ACC112 (cell line): ENCODE results near the gene ANXA7.
"Not testable (repeated sequence)": the region's sequence is repeated elsewhere in the genome, so short reads cannot be mapped to it uniquely, and the experiment has no call there.

ENCODE experiments used
- H2AFZ ChIP-seq: fragments of 200-600 bp; sonication (generic); one replicate; pipeline ENCODE4 v1.6.0; 2017; ENCODE audit warnings: antibody characterized with exemption, low read length; ENCODE audit not compliant: unreplicated experiment
- H3K27ac ChIP-seq: fragments of 200-600 bp; sonication (generic); 2 replicates; pipeline ENCODE4 v1.5.1; 2014; ENCODE audit warnings: low read depth, mild to moderate bottlenecking, antibody characterized with exemption, low read length, moderate library complexity
- H3K27me3 ChIP-seq: fragments of 200-600 bp; sonication (generic); 2 replicates; pipeline ENCODE4 v1.6.1; 2014; ENCODE audit warnings: mild to moderate bottlenecking, antibody characterized with exemption, low read length, moderate library complexity, mixed read lengths; ENCODE audit not compliant: insufficient read depth
- H3K36me3 ChIP-seq: fragments of 200-600 bp; sonication (generic); 2 replicates; pipeline ENCODE4 v1.6.1; 2016; ENCODE audit warnings: mild to moderate bottlenecking, antibody characterized with exemption, low read length, moderate library complexity, mixed read lengths; ENCODE audit not compliant: insufficient read depth
- H3K4me1 ChIP-seq: fragments of 200-600 bp; sonication (generic); one replicate; pipeline ENCODE4 v1.6.1; 2016; ENCODE audit warnings: low read length, mixed read lengths; ENCODE audit not compliant: insufficient read depth, unreplicated experiment, control insufficient read depth
- H3K4me3 ChIP-seq: fragments of 200-600 bp; sonication (generic); 2 replicates; pipeline ENCODE4 v1.5.1; 2014; ENCODE audit warnings: mild to moderate bottlenecking, low read depth, low read length
- H3K79me2 ChIP-seq: fragments of 200-600 bp; sonication (generic); one replicate; pipeline ENCODE4 v1.6.0; 2016; ENCODE audit warnings: low read length; ENCODE audit not compliant: control insufficient read depth, unreplicated experiment, insufficient read depth

ANXA7 gene

DNA sequence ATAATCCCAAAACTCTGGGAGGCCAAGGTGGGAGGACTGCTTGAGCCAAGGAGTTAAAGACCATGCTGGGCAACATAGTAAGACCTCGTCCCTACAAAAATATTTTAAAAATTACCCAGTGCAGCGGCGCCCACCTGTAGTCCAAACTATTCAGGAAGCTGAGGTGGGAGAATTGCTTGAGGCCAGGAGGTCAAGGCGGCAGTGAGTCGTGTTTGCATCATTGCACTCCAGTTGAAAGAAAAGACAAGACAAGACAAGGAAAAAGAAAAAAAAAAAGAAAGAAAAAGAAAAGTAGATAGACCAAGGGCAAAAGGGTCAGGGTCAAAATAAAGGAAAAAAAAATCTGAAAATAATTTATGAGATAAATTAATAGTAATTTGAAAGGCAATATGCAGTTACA is 5.8 kb downstream of the ANXA7 start:
- Histone ChIP-seq H3K4me3 (no peak overlapping the region), H3K36me3 (0 out of 2 replicates have a peak, but pooled peaks cover 8% of the 10 kb centered on the region), H3K4me1 (peaks cover 28% of the 10 kb centered on the region), H3K27me3 (no peaks in the 10 kb centered on the region), H3K27ac (no peak overlapping the region), H3K79me2 (peaks cover 95% of the 10 kb centered on the region), H2AFZ (no peak overlapping the region)

DNA sequence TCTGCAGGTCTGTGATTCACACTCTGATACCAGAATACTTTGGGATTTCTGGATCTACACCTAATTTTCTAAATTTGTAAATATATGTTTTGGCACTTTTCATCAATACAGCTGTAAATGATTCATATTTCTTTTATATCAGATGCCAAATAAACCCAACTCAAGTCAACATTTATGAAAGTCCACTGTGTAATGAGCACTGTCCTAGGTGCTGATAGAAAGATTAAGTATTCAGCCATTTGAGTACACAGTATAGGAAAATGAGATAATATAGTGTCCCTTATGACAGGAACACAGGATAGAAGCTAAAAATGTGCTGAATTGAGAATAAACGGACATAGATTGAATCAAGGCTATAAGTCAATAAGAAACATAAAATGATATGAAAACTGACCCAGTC is 6.4 kb downstream of the ANXA7 start:
- no peak overlapping the region for H3K27ac ChIP-seq

GRCh38 chr10:73406846-73407245 is 7.0 kb downstream of the ANXA7 start:
- Histone ChIP-seq H2AFZ (no peak overlapping the region), H3K27me3 (no peaks in the 10 kb centered on the region), H3K4me3 (no peak overlapping the region), H3K36me3 (0 out of 2 replicates have a peak, but pooled peaks cover 8% of the 10 kb centered on the region), H3K4me1 (peaks cover 27% of the 10 kb centered on the region), H3K27ac (no peak overlapping the region), H3K79me2 (peaks cover 96% of the 10 kb centered on the region)

More for the DNA sequence above, 6.4 kb downstream of the ANXA7 start:
- Histone ChIP-seq H3K27me3 (no peaks in the 10 kb centered on the region), H2AFZ (no peak overlapping the region), H3K36me3 (0 out of 2 replicates have a peak, but pooled peaks cover 8% of the 10 kb centered on the region), H3K4me1 (peaks cover 28% of the 10 kb centered on the region), H3K4me3 (no peak overlapping the region), H3K79me2 (peaks cover 96% of the 10 kb centered on the region)

DNA sequence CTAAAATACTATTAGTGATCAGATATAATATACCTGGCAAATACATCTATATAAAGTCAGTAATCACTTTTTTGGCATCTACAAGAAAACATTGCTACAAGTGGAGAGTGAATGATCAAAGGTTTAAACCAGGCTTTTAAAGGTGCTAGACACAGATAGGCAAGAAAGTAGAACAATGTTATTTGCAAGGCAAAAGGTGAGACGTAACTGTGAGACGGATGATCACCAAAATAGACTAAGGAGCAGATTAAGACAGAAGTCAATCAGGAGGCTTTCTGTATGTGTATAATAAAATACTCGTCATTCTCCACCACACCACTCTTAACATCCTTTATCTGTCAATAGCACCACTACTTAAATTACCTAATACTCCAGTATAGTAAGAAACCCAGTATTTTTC is 8.3 kb downstream of the ANXA7 start:
- peaks cover 94% of the 10 kb centered on the region for H3K79me2 ChIP-seq
- H3K36me3 ChIP-seq: 0 out of 2 replicates have a peak, but pooled peaks cover 8% of the 10 kb centered on the region
- H3K27ac ChIP-seq: no peak overlapping the region
- peaks cover 24% of the 10 kb centered on the region for H3K4me1 ChIP-seq
- H3K27me3 ChIP-seq: no peaks in the 10 kb centered on the region
- no peak overlapping the region for H3K4me3 ChIP-seq
- no peak overlapping the region for H2AFZ ChIP-seq

GRCh38 chr10:73404690-73405089 is 9.2 kb downstream of the ANXA7 start:
- 0 out of 2 replicates have a peak, but pooled peaks cover 14% of the 10 kb centered on the region for H3K36me3 ChIP-seq
- H2AFZ ChIP-seq: no peak overlapping the region
- H3K27ac ChIP-seq: no peak overlapping the region
- no peaks in the 10 kb centered on the region for H3K27me3 ChIP-seq
- H3K79me2 ChIP-seq: peaks cover 92% of the 10 kb centered on the region
- peaks cover 24% of the 10 kb centered on the region for H3K4me1 ChIP-seq
- no peak overlapping the region for H3K4me3 ChIP-seq

GRCh38 chr10:73401636-73402035 is 12.2 kb downstream of the ANXA7 start:
- H3K36me3 ChIP-seq: peaks cover 25% of the 10 kb centered on the region; the same call in 1 of the 2 replicates
- H2AFZ ChIP-seq: no peak overlapping the region
- no peak overlapping the region for H3K27ac ChIP-seq
- H3K27me3 ChIP-seq: no peaks in the 10 kb centered on the region
- H3K79me2 ChIP-seq: peaks cover 81% of the 10 kb centered on the region
- H3K4me3 ChIP-seq: no peak overlapping the region
- H3K4me1 ChIP-seq: peaks cover 4% of the 10 kb centered on the region

DNA sequence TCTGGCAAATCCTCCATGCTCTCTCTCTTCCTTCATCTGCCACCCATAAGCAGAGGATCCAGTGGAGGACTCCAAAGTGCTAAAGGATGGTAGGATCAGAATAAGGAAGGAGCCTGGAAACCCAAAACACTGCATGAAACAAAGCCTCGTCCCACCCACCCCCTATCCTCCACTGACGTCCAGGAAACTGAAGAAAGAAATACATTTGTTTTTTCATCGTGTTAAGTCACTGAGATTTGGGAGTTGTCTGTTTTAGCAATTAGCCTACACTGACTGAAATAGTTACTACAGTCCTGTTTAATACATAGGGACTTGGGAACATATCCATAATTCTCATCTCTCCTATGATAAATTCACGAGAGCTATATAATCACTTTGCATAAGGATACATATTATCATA is 14.8 kb downstream of the ANXA7 start:
- H3K79me2 ChIP-seq: peaks cover 61% of the 10 kb centered on the region
- H3K27ac ChIP-seq: no peak overlapping the region
- no peaks in the 10 kb centered on the region for H3K4me1 ChIP-seq
- no peaks in the 10 kb centered on the region for H3K27me3 ChIP-seq
- H3K4me3 ChIP-seq: no peak overlapping the region
- H3K36me3 ChIP-seq: peaks cover 41% of the 10 kb centered on the region; the same call in 1 of the 2 replicates
- H2AFZ ChIP-seq: no peak overlapping the region

GRCh38 chr10:73398024-73398423 is 15.8 kb downstream of the ANXA7 start:
- Histone ChIP-seq H2AFZ (no peak overlapping the region), H3K79me2 (peaks cover 52% of the 10 kb centered on the region)

GRCh38 chr10:73394325-73394724 is 19.5 kb downstream of the ANXA7 start:
- not testable (repeated sequence) for H3K27ac ChIP-seq, H3K4me1 ChIP-seq, H2AFZ ChIP-seq, H3K27me3 ChIP-seq, H3K4me3 ChIP-seq
- Histone ChIP-seq H3K79me2 (peaks cover 30% of the 10 kb centered on the region), H3K36me3 (peaks cover 40% of the 10 kb centered on the region; the same call in 1 of the 2 replicates)

More at GRCh38 chr10:73398024-73398423, 15.8 kb downstream of the ANXA7 start:
- no peaks in the 10 kb centered on the region for H3K27me3 ChIP-seq
- H3K36me3 ChIP-seq: peaks cover 41% of the 10 kb centered on the region; the same call in 1 of the 2 replicates
- H3K27ac ChIP-seq: no peak overlapping the region
- H3K4me3 ChIP-seq: no peak overlapping the region
- no peaks in the 10 kb centered on the region for H3K4me1 ChIP-seq

- H3K79me2 ChIP-seq: peaks cover 11% of the 10 kb centered on the region
- H3K4me1 ChIP-seq: no peaks in the 10 kb centered on the region
- H3K27me3 ChIP-seq: no peaks in the 10 kb centered on the region
- H3K27ac ChIP-seq: no peak overlapping the region
- no peak overlapping the region for H2AFZ ChIP-seq
- no peak overlapping the region for H3K4me3 ChIP-seq
- peaks cover 24% of the 10 kb centered on the region for H3K36me3 ChIP-seq
Measured at GRCh38 chr10:73388228-73388627, 25.6 kb downstream of the ANXA7 start.

DNA sequence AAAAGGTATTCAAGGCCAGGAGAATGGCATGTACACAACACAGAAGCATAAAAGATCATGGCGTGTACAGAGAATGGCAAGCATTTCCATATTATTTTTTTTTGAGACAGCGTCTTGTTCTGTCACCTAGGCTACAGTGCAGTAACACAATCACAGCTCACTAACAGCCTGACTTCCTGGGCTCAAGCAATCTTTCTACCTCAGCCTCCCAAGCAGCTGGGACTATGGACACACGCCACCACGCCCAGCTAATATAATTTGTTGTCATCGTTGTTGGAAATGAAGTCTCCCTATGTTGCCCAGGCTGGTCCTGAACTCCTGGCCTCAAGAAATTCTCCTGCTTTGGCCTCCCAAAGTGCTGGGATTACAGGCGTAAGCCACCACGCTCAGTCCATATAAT is 27.3 kb downstream of the ANXA7 start:
- Histone ChIP-seq H3K27ac (no peak overlapping the region), H3K4me3 (no peak overlapping the region), H3K36me3 (peaks cover 32% of the 10 kb centered on the region), H3K4me1 (no peaks in the 10 kb centered on the region), H2AFZ (no peak overlapping the region), H3K27me3 (no peaks in the 10 kb centered on the region), H3K79me2 (peaks cover 11% of the 10 kb centered on the region)
